NCI-H1694 (cell line): ENCODE data around the gene MARK4.
A peak's percentile ranks its signal among the peaks of the same experiment; 100 is the strongest.
"Not testable (repeated sequence)": the region's sequence is repeated elsewhere in the genome, so short reads cannot be mapped to it uniquely, and the experiment has no call there.

Experiments used
- DNase-seq: peaks from one replicate; lab custom pipeline; 2025; lab: John Stamatoyannopoulos, UW

The MARK4 gene

DNA sequence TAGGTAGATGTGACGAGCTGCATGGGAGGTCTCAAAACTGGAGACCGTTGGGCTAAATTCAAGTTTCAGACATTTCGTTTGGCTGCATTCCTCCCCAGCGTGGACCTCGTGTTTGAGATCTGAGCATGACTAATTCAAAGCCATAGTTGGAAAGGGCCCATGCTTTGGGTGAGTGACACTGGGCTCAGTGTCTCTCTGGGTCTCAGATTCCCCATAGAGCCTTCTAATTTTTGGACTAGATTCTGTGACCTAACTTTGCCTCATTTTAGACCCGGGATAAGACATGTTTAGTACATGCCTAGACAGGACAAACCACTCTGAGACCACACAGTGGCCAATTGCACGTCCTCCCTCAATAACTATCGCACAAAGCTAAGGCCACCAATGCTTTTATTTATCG, 55.0 kb downstream of the MARK4 start:
- no peak for DNase-seq

DNA sequence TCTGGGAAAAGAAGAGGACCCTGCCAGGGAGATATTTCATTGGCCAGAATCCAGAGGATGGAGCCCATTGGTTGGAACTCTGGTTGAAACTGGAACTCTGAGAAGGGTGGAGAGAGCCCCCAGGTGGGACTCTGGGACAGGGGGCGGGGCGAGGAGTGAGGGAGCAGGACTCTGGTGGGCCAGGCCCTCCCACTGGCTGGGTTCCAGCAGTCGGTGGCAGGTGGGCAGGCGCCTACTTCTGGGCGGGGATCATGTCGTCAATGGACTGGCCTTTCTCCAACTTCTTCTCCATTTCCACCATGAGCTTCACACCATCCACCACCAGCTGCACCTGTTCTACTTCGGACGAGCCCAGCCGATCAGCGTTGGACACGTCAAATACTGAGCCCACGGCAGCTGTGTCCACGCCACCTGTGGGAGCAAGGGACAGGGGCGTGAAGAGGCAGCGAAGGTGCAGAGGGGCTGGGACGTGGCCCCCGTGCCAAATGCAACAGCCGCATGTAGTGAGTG, 55.5 kb downstream of the MARK4 start:
- no peak for DNase-seq

DNA sequence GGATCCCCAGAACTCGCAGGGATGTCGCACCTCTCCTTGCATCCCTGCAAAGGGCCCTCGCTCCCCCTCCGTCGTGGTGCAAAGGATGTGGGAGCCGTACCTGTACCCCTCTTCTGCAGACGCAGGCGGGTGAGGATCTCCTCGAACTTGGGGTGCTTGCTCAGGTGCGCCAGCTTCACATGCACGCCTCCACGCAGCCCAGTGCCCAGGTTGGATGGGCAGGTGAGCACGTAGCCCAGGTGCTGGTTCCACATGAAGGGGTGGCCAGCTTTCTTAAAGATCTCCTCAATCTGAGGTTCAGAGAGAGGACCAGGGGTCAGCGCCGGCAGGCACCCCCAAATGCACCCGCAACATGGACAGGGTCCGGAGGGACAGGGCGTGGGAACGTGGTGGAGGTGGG, 56.3 kb downstream of the MARK4 start:
- DNase-seq = no peak

- not testable (repeated sequence) for DNase-seq
These were observed 58.3 kb downstream of the MARK4 start for GRCh38 chr19:45309322-45309721.

DNA sequence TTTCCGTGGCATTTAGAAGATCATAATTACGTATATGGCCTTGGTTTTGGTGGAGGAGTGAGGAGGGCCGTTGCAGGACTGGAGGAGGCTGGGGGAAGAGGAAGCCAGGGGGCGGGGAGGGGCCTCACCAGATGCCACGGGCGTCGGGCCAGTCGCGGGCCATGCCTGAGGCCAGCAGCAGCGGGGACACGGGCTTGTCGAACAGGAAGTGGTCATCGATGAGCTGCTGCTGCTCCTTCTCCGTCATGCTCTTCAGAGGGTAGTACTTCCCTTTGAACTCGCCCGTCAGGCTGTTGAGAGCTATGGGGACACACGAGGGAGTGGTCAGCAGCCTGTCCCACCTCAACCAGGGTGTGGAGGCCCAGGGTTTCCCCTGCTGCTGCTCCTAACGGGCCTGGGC, 60.5 kb downstream of the MARK4 start:
- DNase-seq = no peak

- not testable (repeated sequence) for DNase-seq
These were observed 61.2 kb downstream of the MARK4 start for GRCh38 chr19:45312285-45312684.

- DNase-seq = no peak
These were observed 63.7 kb downstream of the MARK4 start for GRCh38 chr19:45314708-45315245.

DNA sequence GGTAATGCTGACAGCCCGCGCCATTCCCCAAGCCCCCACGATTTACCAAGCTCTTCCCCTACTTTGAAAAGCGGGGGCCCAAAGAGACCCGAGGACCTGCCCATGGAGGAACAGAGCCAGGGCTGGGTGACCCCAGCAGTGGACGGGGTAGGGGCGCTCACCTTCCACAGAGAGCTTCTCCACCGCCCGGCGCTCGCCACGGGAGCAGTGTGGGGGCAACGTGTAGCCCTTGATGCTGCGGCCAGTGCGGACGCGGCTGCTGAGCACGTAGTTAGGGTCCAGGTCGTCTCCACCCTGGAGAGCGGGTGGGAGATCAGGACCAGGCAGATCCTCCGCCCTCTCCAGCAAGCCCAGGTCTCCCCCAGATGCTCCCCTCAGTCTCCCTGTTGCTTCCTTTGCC, 64.2 kb downstream of the MARK4 start:
- no peak for DNase-seq

- DNase-seq = no peak
These were observed 70.1 kb downstream of the MARK4 start for GRCh38 chr19:45320997-45321775.

DNA sequence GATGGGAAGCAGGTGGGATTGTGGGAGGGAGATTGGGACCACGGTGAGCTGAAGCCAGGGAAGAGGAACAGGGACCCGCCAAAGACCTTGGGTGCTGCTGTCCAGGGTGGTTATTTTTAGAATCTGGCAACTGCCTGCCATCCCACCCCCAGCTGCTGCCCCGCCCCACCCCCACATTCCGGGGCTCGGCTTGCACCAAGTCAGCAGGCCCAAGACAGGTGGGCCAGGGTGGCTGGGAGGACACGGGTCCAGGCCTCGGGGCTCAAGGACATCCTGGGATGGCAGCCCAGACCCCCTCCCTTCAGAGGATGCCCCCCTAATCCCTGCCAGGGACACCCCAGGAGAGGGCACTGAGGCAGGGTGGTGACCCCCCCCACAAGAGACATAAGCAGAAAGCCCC, 70.8 kb downstream of the MARK4 start:
- no peak for DNase-seq

DNA sequence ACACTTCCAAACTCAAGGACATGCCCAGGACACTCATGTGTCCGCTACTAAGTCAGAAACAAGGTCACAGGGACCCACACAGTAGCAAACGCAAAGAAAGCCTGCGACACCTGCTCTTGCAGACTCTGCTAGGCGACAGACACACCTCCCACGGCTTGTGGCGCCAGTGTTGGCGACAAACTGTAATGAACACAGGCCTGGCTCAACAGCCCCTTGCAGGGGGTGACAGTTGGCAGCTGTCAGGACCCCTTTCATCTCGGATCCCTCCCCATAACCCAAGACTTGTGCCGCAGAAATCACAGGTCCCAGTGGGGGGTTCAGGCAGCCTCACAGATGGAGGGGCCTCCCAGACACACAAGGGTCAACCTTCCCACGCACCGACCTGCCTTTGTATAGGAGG, 71.2 kb downstream of the MARK4 start:
- peak; percentile 71 for DNase-seq

GRCh38 chr19:45322744-45323281, 71.7 kb downstream of the MARK4 start, which contains the start of gene CKM:
CKM (minus strand) TSS chr19:45322875; CDS start chr19:45319713, 3,162 bp downstream.
- no peak for DNase-seq

GRCh38 chr19:45323671-45324081, 72.6 kb downstream of the MARK4 start:
- no peak for DNase-seq

DNA sequence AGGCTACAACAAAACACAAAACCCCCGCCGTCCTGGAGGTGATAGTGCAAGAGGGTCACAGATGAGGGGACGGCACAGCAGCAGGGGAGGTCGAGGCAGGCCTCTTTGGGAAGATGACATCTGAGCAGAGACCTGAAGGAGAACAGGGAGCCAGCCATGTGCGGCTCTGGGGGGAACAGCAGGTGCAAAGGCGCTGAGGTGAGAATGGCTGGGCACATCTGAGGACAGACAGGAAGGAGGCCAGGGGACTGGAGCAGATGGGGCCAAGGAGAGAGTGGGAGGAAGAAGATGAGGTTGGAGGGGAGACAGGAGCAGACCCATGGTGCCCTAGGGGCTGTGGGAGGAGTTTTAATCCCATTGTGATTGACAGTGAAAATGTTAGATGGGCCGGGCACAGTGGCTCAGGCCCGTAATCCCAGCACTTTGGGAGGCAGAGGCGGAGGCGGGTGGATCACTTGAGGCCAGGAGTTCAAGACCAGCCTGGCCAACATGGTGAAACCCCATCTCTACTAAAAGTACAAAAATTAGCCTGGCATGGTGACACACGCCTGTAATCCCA, 73.4 kb downstream of the MARK4 start:
- DNase-seq = no peak

GRCh38 chr19:45327404-45328143, 76.5 kb downstream of the MARK4 start:
- DNase-seq = no peak

DNA sequence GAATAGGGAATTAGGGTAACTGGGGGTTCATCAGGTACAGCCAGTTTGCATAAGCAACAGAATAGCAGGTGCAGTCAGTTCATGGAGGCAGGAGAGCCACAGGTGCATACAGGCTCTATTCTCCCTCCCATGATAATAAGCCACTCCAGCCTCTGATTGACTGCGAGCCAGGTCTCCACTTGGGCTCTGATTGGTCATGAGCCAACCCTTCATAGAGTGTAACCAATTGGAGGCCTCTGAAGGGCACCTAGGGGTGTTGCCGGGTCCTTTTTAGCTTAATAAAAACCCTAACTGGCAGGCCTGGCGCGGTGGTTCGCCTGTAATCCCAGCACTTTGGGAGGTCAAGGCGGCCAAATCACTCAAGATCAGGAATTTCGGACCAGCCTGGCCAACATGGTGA, 80.3 kb downstream of the MARK4 start:
- no peak for DNase-seq

GRCh38 chr19:45333609-45334303, 82.7 kb downstream of the MARK4 start:
- DNase-seq = no peak

- DNase-seq = not testable (repeated sequence)
These were observed 83.8 kb downstream of the MARK4 start for GRCh38 chr19:45334881-45335280.

DNA sequence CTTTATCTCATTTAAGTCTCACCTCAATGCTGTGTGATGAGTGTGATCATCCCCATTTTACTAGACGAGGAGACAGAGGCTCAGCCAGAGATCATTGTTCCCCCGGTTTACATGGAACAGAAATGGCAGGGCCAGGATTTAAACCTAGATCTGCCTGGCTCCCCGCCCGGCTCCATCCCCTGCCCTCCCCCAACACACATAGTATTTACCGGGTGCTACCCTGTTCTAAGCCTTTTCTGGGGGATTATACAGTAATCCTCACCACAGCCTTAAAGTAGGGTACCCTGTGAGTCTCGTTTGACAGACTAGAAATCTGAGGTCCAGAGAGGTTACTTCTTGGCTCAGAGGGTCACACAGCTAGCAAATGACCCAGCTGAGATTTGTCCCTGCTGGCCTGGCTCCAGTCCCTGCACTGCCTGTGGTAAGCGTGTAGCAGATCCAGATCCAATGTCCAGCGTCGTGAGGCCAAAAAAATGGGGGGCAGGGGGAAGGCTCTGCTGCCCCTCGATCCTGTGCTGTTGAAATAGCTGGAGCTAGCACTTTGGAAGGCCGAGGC, 85.7 kb downstream of the MARK4 start:
- DNase-seq = no peak

DNA sequence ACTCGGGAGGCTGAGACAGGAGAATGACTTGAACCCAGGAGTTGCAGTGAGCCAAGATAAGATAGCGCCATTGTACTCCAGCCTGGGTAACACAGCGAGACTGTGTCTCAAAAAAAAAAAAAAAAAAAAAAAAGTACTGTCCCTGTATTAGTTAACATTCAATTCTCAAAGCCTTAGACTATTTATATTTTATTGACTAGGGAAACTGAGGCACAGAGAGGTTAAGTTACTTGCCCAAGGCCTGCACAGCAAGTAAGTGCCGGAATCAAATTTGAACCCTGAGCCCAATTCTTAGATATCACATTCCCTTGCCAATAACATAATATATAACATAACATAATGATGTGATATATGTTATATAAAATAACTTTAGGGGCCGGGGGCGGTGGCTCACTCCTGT, 88.6 kb downstream of the MARK4 start:
- DNase-seq = no peak

GRCh38 chr19:45340232-45340898, 89.3 kb downstream of the MARK4 start, which contains the start of gene KLC3:
KLC3 (plus strand) TSS chr19:45340750; CDS start chr19:45345542, 4,792 bp downstream.
- DNase-seq = no peak
